Activated naive CD8-positive, alpha-beta T cell treated with anti-CD3 and anti-CD28 coated beads for 36 hours (primary cell): Measurements from ENCODE around the gene NDUFC2. TPM values are rescaled to one million over a fixed set of nuclear protein-coding genes. Genes with fewer than 3 reads are reported as not detected.
"Not testable (repeated sequence)": the region's sequence is repeated elsewhere in the genome, so short reads cannot be mapped to it uniquely, and the experiment has no call there.

Experiments
- DNase-seq: peaks from one replicate; pipeline ENCODE4 v3.0.0; 2021
- H3K27ac Mint-ChIP-seq: one replicate; pipeline ENCODE4 v1.8.0; 2022; ENCODE audit warnings: mild to moderate bottlenecking, moderate library complexity, mixed read lengths
- H3K27me3 Mint-ChIP-seq: one replicate; pipeline ENCODE4 v1.8.0; 2022; ENCODE audit warnings: mild to moderate bottlenecking, mixed read lengths
- H3K36me3 Mint-ChIP-seq: one replicate; pipeline ENCODE4 v1.8.0; 2021; ENCODE audit warnings: mild to moderate bottlenecking, mixed read lengths
- H3K4me1 Mint-ChIP-seq: one replicate; pipeline ENCODE4 v1.8.0; 2021; ENCODE audit warnings: mixed read lengths
- H3K4me3 Mint-ChIP-seq: one replicate; pipeline ENCODE4 v1.8.0; 2022; ENCODE audit warnings: mild to moderate bottlenecking, moderate library complexity, mixed read lengths
- H3K9me3 Mint-ChIP-seq: one replicate; pipeline ENCODE4 v1.8.0; 2022; ENCODE audit warnings: mixed read lengths
- total RNA-seq, 2 experiments: library from RNA; stranded (reverse); gene quantifications; one replicate each; pipeline ENCODE4 v1.2.3, GENCODE V29; 2021

The NDUFC2 gene
- total RNA-seq, 2 experiments from 2014 or later = 196 to 211 TPM

- H3K4me1 Mint-ChIP-seq = no peaks in the 10 kb centered on the region
Measured at GRCh38 chr11:78033040-78033439, 46.6 kb downstream of the NDUFC2 start.

GRCh38 chr11:78032090-78032489 is 47.6 kb downstream of the NDUFC2 start:
- Mint-ChIP-seq H3K4me1 (no peaks in the 10 kb centered on the region), H3K27me3 (no peaks in the 10 kb centered on the region), H3K27ac (no peak overlapping the region), H3K36me3 (no peaks in the 10 kb centered on the region), H3K9me3 (no peaks in the 10 kb centered on the region), H3K4me3 (no peak overlapping the region)
- DNase-seq = no peak

More at GRCh38 chr11:78033040-78033439, 46.6 kb downstream of the NDUFC2 start:
- Mint-ChIP-seq H3K27ac (no peak overlapping the region), H3K36me3 (no peaks in the 10 kb centered on the region), H3K9me3 (no peaks in the 10 kb centered on the region), H3K4me3 (no peak overlapping the region), H3K27me3 (no peaks in the 10 kb centered on the region)
- DNase-seq = no peak

GRCh38 chr11:78031629-78032028 is 48.0 kb downstream of the NDUFC2 start:
- Mint-ChIP-seq H3K9me3 (no peaks in the 10 kb centered on the region), H3K27me3 (no peaks in the 10 kb centered on the region), H3K36me3 (no peaks in the 10 kb centered on the region), H3K4me1 (no peaks in the 10 kb centered on the region), H3K27ac (no peak overlapping the region), H3K4me3 (no peak overlapping the region)
- no peak for DNase-seq

- no peaks in the 10 kb centered on the region for H3K9me3 Mint-ChIP-seq
- no peaks in the 10 kb centered on the region for H3K36me3 Mint-ChIP-seq
- no peaks in the 10 kb centered on the region for H3K4me1 Mint-ChIP-seq
- H3K4me3 Mint-ChIP-seq = no peak overlapping the region
- H3K27me3 Mint-ChIP-seq = no peaks in the 10 kb centered on the region
- no peak overlapping the region for H3K27ac Mint-ChIP-seq
- no peak for DNase-seq
Measured at GRCh38 chr11:78030429-78031325, 49.0 kb downstream of the NDUFC2 start.

GRCh38 chr11:78028423-78028822 is 51.2 kb downstream of the NDUFC2 start:
- H3K27me3 Mint-ChIP-seq, H3K9me3 Mint-ChIP-seq, H3K4me1 Mint-ChIP-seq, DNase-seq, H3K36me3 Mint-ChIP-seq, H3K27ac Mint-ChIP-seq, H3K4me3 Mint-ChIP-seq: not testable (repeated sequence)

GRCh38 chr11:78027759-78028158 is 51.9 kb downstream of the NDUFC2 start:
- H3K4me1 Mint-ChIP-seq = no peaks in the 10 kb centered on the region
- H3K27me3 Mint-ChIP-seq = peaks cover 14% of the 10 kb centered on the region
- no peaks in the 10 kb centered on the region for H3K9me3 Mint-ChIP-seq
- no peak for DNase-seq
- no peak overlapping the region for H3K4me3 Mint-ChIP-seq
- H3K36me3 Mint-ChIP-seq = no peaks in the 10 kb centered on the region
- no peak overlapping the region for H3K27ac Mint-ChIP-seq

- no peak for DNase-seq
- Mint-ChIP-seq H3K27me3 (peaks cover 25% of the 10 kb centered on the region), H3K4me1 (no peaks in the 10 kb centered on the region), H3K27ac (no peak overlapping the region), H3K4me3 (no peak overlapping the region), H3K9me3 (no peaks in the 10 kb centered on the region), H3K36me3 (no peaks in the 10 kb centered on the region)
Measured at GRCh38 chr11:78025378-78025777, 54.3 kb downstream of the NDUFC2 start.

- Mint-ChIP-seq H3K4me1 (no peaks in the 10 kb centered on the region), H3K4me3 (no peak overlapping the region), H3K36me3 (no peaks in the 10 kb centered on the region), H3K27me3 (peaks cover 25% of the 10 kb centered on the region), H3K27ac (no peak overlapping the region), H3K9me3 (no peaks in the 10 kb centered on the region)
- DNase-seq = no peak
Measured at GRCh38 chr11:78023426-78023825, 56.2 kb downstream of the NDUFC2 start.

- Mint-ChIP-seq H3K9me3 (no peaks in the 10 kb centered on the region), H3K27me3 (peaks cover 25% of the 10 kb centered on the region), H3K4me3 (no peak within 1 kb of the TSS)
Measured at GRCh38 chr11:78022397-78023396, 57.0 kb downstream of the NDUFC2 start, which contains the start of gene KCTD14. Gene KCTD14, minus strand, starts transcription at chr11:78023276. Its CDS starts 27 bp downstream, at chr11:78023249.

GRCh38 chr11:78021611-78022010 is 58.1 kb downstream of the NDUFC2 start:
- H3K36me3 Mint-ChIP-seq = no peaks in the 10 kb centered on the region
- H3K9me3 Mint-ChIP-seq = no peaks in the 10 kb centered on the region
- H3K27ac Mint-ChIP-seq = no peak overlapping the region
- no peak overlapping the region for H3K4me3 Mint-ChIP-seq
- no peak for DNase-seq
- no peaks in the 10 kb centered on the region for H3K4me1 Mint-ChIP-seq
- peaks cover 25% of the 10 kb centered on the region for H3K27me3 Mint-ChIP-seq

More at GRCh38 chr11:78022397-78023396, 57.0 kb downstream of the NDUFC2 start, which contains the start of gene KCTD14:
- peak within 1 kb of the TSS; percentile 51 for H3K27ac Mint-ChIP-seq
- H3K4me1 Mint-ChIP-seq = no peaks in the 10 kb centered on the region
- DNase-seq = no peak
- no peaks in the 10 kb centered on the region for H3K36me3 Mint-ChIP-seq

- Mint-ChIP-seq H3K4me1 (no peaks in the 10 kb centered on the region), H3K36me3 (no peaks in the 10 kb centered on the region), H3K4me3 (no peak overlapping the region), H3K27ac (no peak overlapping the region), H3K9me3 (no peaks in the 10 kb centered on the region), H3K27me3 (peaks cover 25% of the 10 kb centered on the region)
- no peak for DNase-seq
Measured at GRCh38 chr11:78020246-78020645, 59.4 kb downstream of the NDUFC2 start.

- Mint-ChIP-seq H3K4me3 (no peak overlapping the region), H3K9me3 (no peaks in the 10 kb centered on the region), H3K27me3 (peaks cover 25% of the 10 kb centered on the region), H3K4me1 (no peaks in the 10 kb centered on the region), H3K27ac (no peak overlapping the region), H3K36me3 (no peaks in the 10 kb centered on the region)
- DNase-seq = no peak
Measured at GRCh38 chr11:78019808-78020207, 59.9 kb downstream of the NDUFC2 start.
